MCF 10A (cell line): ENCODE data around the gene LARP6. TPM values are rescaled to one million over a fixed set of nuclear protein-coding genes. Genes with fewer than 3 reads are reported as not detected.

ENCODE experiments used
- BruUV-seq: library from RNA; stranded (reverse); fragments of 400-500 nt; replicated peaks from 2 replicates; lab custom pipeline; 2021; lab: Mats Ljungman, UMichigan
- CTCF ChIA-PET: fragments of 300-600 bp; sonication (Branson Sonifier 250); formaldehyde crosslinking; extraction: SDS; loops from one replicate; lab custom pipeline; 2021; ENCODE audit warnings: antibody characterized with exemption, inconsistent platforms; lab: Yijun Ruan, JAX
- POLR2A ChIA-PET: fragments of 300-600, 350-650 bp; sonication (Branson Sonifier 250); formaldehyde crosslinking; extraction: SDS; loops from one replicate; lab custom pipeline; 2020; ENCODE audit warnings: antibody characterized with exemption, inconsistent platforms; lab: Yijun Ruan, JAX
- DNase-seq: peaks from one replicate; pipeline ENCODE4 v3.0.0-alpha.2; 2018; ENCODE audit not compliant: unreplicated experiment
- H3K27ac Mint-ChIP-seq: one replicate; pipeline ENCODE4 v1.8.0; 2022; ENCODE audit warnings: mild to moderate bottlenecking, low read depth, mixed read lengths; ENCODE audit not compliant: unreplicated experiment
- H3K27me3 Mint-ChIP-seq: one replicate; pipeline ENCODE4 v1.8.0; 2022; ENCODE audit warnings: mixed read lengths; ENCODE audit not compliant: insufficient read depth, unreplicated experiment
- H3K36me3 Mint-ChIP-seq: one replicate; pipeline ENCODE4 v1.8.0; 2022; ENCODE audit warnings: mild to moderate bottlenecking, moderate library complexity, mixed read lengths; ENCODE audit not compliant: insufficient read depth, unreplicated experiment
- H3K4me1 Mint-ChIP-seq: one replicate; pipeline ENCODE4 v1.8.0; 2022; ENCODE audit warnings: mixed read lengths; ENCODE audit not compliant: insufficient read depth, unreplicated experiment
- H3K4me3 Mint-ChIP-seq: one replicate; pipeline ENCODE4 v1.8.0; 2022; ENCODE audit warnings: mild to moderate bottlenecking, moderate library complexity, mixed read lengths; ENCODE audit not compliant: unreplicated experiment
- H3K9me3 Mint-ChIP-seq: one replicate; pipeline ENCODE4 v1.8.0; 2022; ENCODE audit warnings: mixed read lengths; ENCODE audit not compliant: unreplicated experiment
- CTCF ChIP-seq: fragments of 200-600 bp; IDR thresholded peaks from one replicate; pipeline ENCODE4 v1.8.0; 2022; ENCODE audit warnings: antibody characterized with exemption, mild to moderate bottlenecking; ENCODE audit not compliant: unreplicated experiment
- intact Hi-C: fragments of 100-400 bp; cut with micrococcal nuclease; formaldehyde crosslinking; loops from 2 replicates; pipeline ENCODE4 v1.14.1; 2022
- total RNA-seq: library from RNA; stranded (reverse); gene quantifications from 2 replicates; pipeline ENCODE4 v1.2.3, GENCODE V29; 2022

Gene LARP6
- total RNA-seq, 1 experiment from 2014 or later, result 67.3 TPM

GRCh38 chr15:70876683-70877082 is 22.7 kb upstream of the LARP6 start:
- H3K4me1 Mint-ChIP-seq, result peaks cover 7% of the 10 kb centered on the region
- ChIA-PET CTCF (interaction anchor here (0.9 kb wide), 1 partner anchor 59 kb away, joined by 4 read pairs; no protein-coding TSS in a partner anchor), POLR2A (no interaction called here)
- no peaks in the 10 kb centered on the region for H3K36me3 Mint-ChIP-seq
- H3K27me3 Mint-ChIP-seq, result no peaks in the 10 kb centered on the region
- intact Hi-C loops, result loop anchor here (5.0 to 10.0 kb wide), 2 partner anchors 122 to 199 kb away; no protein-coding TSS in a partner anchor
- TF ChIP-seq CTCF, result no peak
- no peak overlapping the region for H3K27ac Mint-ChIP-seq
- DNase-seq, result no peak
- BruUV-seq, result no TSS peak
- H3K9me3 Mint-ChIP-seq, result no peaks in the 10 kb centered on the region
- no peak overlapping the region for H3K4me3 Mint-ChIP-seq

GRCh38 chr15:70876011-70876410 is 22.1 kb upstream of the LARP6 start:
- no peak overlapping the region for H3K27ac Mint-ChIP-seq
- no peak for TF ChIP-seq CTCF
- CTCF ChIA-PET, result interaction anchor here (0.9 to 5.0 kb wide), 6 partner anchors 17 to 211 kb away, joined by 4 to 109 read pairs (median 6); partner anchors contain the start of gene LRRC49
- DNase-seq, result no peak
- intact Hi-C loops, result loop anchor here (5.0 to 10.0 kb wide), 2 partner anchors 121 to 199 kb away; no protein-coding TSS in a partner anchor
- no peak overlapping the region for H3K4me3 Mint-ChIP-seq
- no peaks in the 10 kb centered on the region for H3K36me3 Mint-ChIP-seq
- H3K4me1 Mint-ChIP-seq, result peaks cover 7% of the 10 kb centered on the region
- POLR2A ChIA-PET, result interaction anchor here (2.3 kb wide), 1 partner anchor 9 kb away, joined by 8 read pairs; no protein-coding TSS in a partner anchor
- no peaks in the 10 kb centered on the region for H3K9me3 Mint-ChIP-seq
- no TSS peak for BruUV-seq
- no peaks in the 10 kb centered on the region for H3K27me3 Mint-ChIP-seq

GRCh38 chr15:70875001-70875782 is 21.2 kb upstream of the LARP6 start:
- BruUV-seq, result no TSS peak
- no peaks in the 10 kb centered on the region for H3K27me3 Mint-ChIP-seq
- no peak overlapping the region for H3K27ac Mint-ChIP-seq
- H3K9me3 Mint-ChIP-seq, result no peaks in the 10 kb centered on the region
- H3K36me3 Mint-ChIP-seq, result no peaks in the 10 kb centered on the region
- peak; percentile 72 for TF ChIP-seq CTCF
- peak; percentile 40 for DNase-seq
- H3K4me1 Mint-ChIP-seq, result peaks cover 8% of the 10 kb centered on the region
- ChIA-PET POLR2A (interaction anchor here (0.6 to 2.6 kb wide), 9 partner anchors 10 to 195 kb away, joined by 3 to 13 read pairs (median 5); partner anchors contain the start of genes LARP6, THAP10 and UACA), CTCF (interaction anchor here (0.7 to 5.0 kb wide), 30 partner anchors 9 to 572 kb away, joined by 3 to 109 read pairs (median 5); partner anchors contain the start of gene LRRC49)
- intact Hi-C loops, result loop anchor here (1.0 to 10.0 kb wide), 4 partner anchors 21 to 198 kb away; partner anchors contain the start of gene LARP6
- no peak overlapping the region for H3K4me3 Mint-ChIP-seq
